DND-41 (cell line): ENCODE measurements around the gene PHKG2.

ENCODE experiments used
- ATAC-seq: fragments of 200-7000 bp; cut with Tn5 transposase; 3 replicates; pipeline ENCODE4 v1.9.1; 2021; ENCODE audit warnings: low read depth; ENCODE audit not compliant: insufficient read depth
- DNase-seq: peaks from one replicate; pipeline ENCODE4 v3.0.0-alpha.2; 2020
- H2AFZ ChIP-seq: 2 replicates; pipeline ENCODE4 v1.6.0; 2012; ENCODE audit warnings: low read depth, low read length
- H3K27ac ChIP-seq: 2 replicates; pipeline ENCODE4 v1.5.1; 2012; ENCODE audit warnings: low read length, inconsistent platforms
- H3K27me3 ChIP-seq: fragments of 200-600 bp; sonication (generic); 2 replicates; pipeline ENCODE4 v1.6.0; 2012; ENCODE audit warnings: low read length, mild to moderate bottlenecking, inconsistent platforms; ENCODE audit not compliant: insufficient read depth, poor library complexity
- H3K36me3 ChIP-seq: 2 replicates; pipeline ENCODE4 v1.5.1; 2012; ENCODE audit warnings: low read length, inconsistent platforms; ENCODE audit not compliant: insufficient read depth
- H3K4me1 ChIP-seq: 2 replicates; pipeline ENCODE4 v1.5.1; 2012; ENCODE audit warnings: mild to moderate bottlenecking, low read length; ENCODE audit not compliant: insufficient read depth
- H3K4me2 ChIP-seq: 2 replicates; pipeline ENCODE4 v1.6.0; 2012; ENCODE audit warnings: mild to moderate bottlenecking, moderate library complexity, low read length, inconsistent platforms; ENCODE audit not compliant: insufficient read depth
- H3K4me3 ChIP-seq, 2 experiments: fragments of 200-600 bp in 1 of 2; shearing (Covaris generic) in 1 of 2; 2 replicates each; pipeline ENCODE4 v1.5.1; 2012 to 2016; ENCODE audit warnings: inconsistent platforms in 2 of 2, low read length in 2 of 2, mild to moderate bottlenecking in 2 of 2, low read depth in 1 of 2, moderate library complexity in 1 of 2
- H3K79me2 ChIP-seq: 2 replicates; pipeline ENCODE4 v1.6.0; 2012; ENCODE audit warnings: low read length, inconsistent platforms; ENCODE audit not compliant: insufficient read depth
- H3K9ac ChIP-seq: 2 replicates; pipeline ENCODE4 v1.6.0; 2012; ENCODE audit warnings: low read depth, mild to moderate bottlenecking, inconsistent platforms, low read length, moderate library complexity
- H3K9me3 ChIP-seq: 2 replicates; pipeline ENCODE4 v1.5.1; 2012; ENCODE audit warnings: low read length, moderate library complexity, mild to moderate bottlenecking, inconsistent platforms; ENCODE audit not compliant: insufficient read depth, severe bottlenecking
- H4K20me1 ChIP-seq: 2 replicates; pipeline ENCODE4 v1.6.0; 2012; ENCODE audit warnings: low read length; ENCODE audit not compliant: insufficient read depth
- CTCF ChIP-seq: IDR thresholded peaks from 2 replicates; pipeline ENCODE4 v1.5.1; 2012; ENCODE audit warnings: borderline replicate concordance, low read length, moderate library complexity, mild to moderate bottlenecking; ENCODE audit not compliant: poor library complexity, severe bottlenecking; ENCODE audit errors: extremely low read depth
- EZH2 ChIP-seq: IDR thresholded peaks from 3 replicates; pipeline ENCODE4 v1.6.1; 2012; ENCODE audit warnings: borderline replicate concordance, low read depth, mild to moderate bottlenecking, moderate library complexity, low read length, inconsistent platforms; ENCODE audit not compliant: severe bottlenecking

The PHKG2 gene

GRCh38 chr16:30736995-30737793 is 11.0 kb upstream of the PHKG2 start:
- no peaks in the 10 kb centered on the region for H3K79me2 ChIP-seq
- no peak overlapping the region for H3K4me3 ChIP-seq
- peaks cover 19% of the 10 kb centered on the region for H4K20me1 ChIP-seq
- no peaks in the 10 kb centered on the region for H3K27me3 ChIP-seq
- peaks cover 82% of the 10 kb centered on the region for H3K36me3 ChIP-seq
- no peak overlapping the region for H3K9ac ChIP-seq
- no peak overlapping the region for H3K27ac ChIP-seq
- H3K9me3 ChIP-seq, result no peaks in the 10 kb centered on the region
- TF ChIP-seq CTCF (no peak), EZH2 (no peak)
- no peak overlapping the region for H2AFZ ChIP-seq
- ATAC-seq, result no peak
- H3K4me1 ChIP-seq, result no peaks in the 10 kb centered on the region
- no peak overlapping the region for H3K4me2 ChIP-seq
- DNase-seq, result no peak

GRCh38 chr16:30737794-30738648 is 10.2 kb upstream of the PHKG2 start:
- DNase-seq, result no peak
- peaks cover 82% of the 10 kb centered on the region for H3K36me3 ChIP-seq

GRCh38 chr16:30738984-30739951 is 9.0 kb upstream of the PHKG2 start:
- H3K4me3 ChIP-seq, result no peak overlapping the region
- peak; percentile 20; the same call in 2 of the 3 replicates for ATAC-seq

More at GRCh38 chr16:30737794-30738648, 10.2 kb upstream of the PHKG2 start:
- H3K27me3 ChIP-seq, result no peaks in the 10 kb centered on the region
- TF ChIP-seq CTCF (no peak), EZH2 (no peak)
- H3K9ac ChIP-seq, result no peak overlapping the region
- no peaks in the 10 kb centered on the region for H3K79me2 ChIP-seq
- no peaks in the 10 kb centered on the region for H3K4me1 ChIP-seq
- H3K9me3 ChIP-seq, result no peaks in the 10 kb centered on the region
- no peak overlapping the region for H3K4me3 ChIP-seq
- H4K20me1 ChIP-seq, result peaks cover 19% of the 10 kb centered on the region
- no peak for ATAC-seq
- no peak overlapping the region for H2AFZ ChIP-seq
- H3K4me2 ChIP-seq, result no peak overlapping the region
- H3K27ac ChIP-seq, result no peak overlapping the region

More at GRCh38 chr16:30738984-30739951, 9.0 kb upstream of the PHKG2 start:
- peaks cover 77% of the 10 kb centered on the region for H3K36me3 ChIP-seq
- no peaks in the 10 kb centered on the region for H3K4me1 ChIP-seq
- no peaks in the 10 kb centered on the region for H3K9me3 ChIP-seq
- H4K20me1 ChIP-seq, result peaks cover 19% of the 10 kb centered on the region
- TF ChIP-seq EZH2 (no peak), CTCF (no peak)
- H3K4me2 ChIP-seq, result no peak overlapping the region
- no peaks in the 10 kb centered on the region for H3K79me2 ChIP-seq
- DNase-seq, result no peak
- H3K9ac ChIP-seq, result no peak overlapping the region
- H3K27ac ChIP-seq, result no peak overlapping the region
- H3K27me3 ChIP-seq, result no peaks in the 10 kb centered on the region
- no peak overlapping the region for H2AFZ ChIP-seq
